GM19455 (cell line): Measurements from ENCODE around the gene ARHGEF25.
"Not testable (repeated sequence)": the region's sequence is repeated elsewhere in the genome, so short reads cannot be mapped to it uniquely, and the experiment has no call there.

ENCODE experiments used
- ATAC-seq: cut with Tn5 transposase; IDR thresholded peaks from one replicate; pipeline ENCODE4 v1.9.1; 2021; ENCODE audit not compliant: unreplicated experiment

The ARHGEF25 gene

DNA sequence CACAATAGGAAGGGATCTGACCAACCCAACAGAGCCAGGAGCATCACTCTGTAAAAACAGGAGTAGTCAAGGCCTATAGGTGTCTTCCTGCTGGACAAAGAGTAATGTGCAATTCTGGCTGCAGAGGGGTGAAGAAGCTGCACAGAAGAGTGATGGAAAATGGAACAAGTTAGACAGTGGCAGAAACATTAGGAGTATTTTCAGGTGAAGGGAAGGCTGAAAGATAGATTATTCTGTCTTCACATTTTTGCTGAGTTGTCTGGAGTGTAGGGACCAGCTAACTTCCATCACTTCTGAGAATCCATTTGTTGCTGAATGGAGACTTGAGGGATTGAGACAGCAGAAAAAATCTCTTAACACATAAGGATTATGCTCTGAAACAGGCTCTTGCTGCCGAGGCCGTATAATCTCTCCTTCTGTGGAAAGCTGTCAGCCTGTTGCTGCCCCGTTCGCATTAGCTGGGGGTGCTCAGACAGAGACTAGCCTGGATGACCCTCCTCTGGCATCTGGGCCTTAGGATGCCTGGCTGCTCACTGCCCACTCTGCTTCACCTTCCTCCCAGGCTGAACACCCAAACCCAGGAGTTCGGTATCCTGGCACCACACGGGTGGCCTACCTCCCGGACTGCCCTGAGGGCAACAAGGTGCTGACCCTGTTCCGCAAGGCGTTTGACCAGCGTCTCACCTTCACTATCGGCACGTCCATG lies 3.1 kb upstream of the ARHGEF25 start:
- no peak for ATAC-seq

- ATAC-seq = no peak
Observed at GRCh38 chr12:57609101-57609780, 2.0 kb upstream of the ARHGEF25 start.

DNA sequence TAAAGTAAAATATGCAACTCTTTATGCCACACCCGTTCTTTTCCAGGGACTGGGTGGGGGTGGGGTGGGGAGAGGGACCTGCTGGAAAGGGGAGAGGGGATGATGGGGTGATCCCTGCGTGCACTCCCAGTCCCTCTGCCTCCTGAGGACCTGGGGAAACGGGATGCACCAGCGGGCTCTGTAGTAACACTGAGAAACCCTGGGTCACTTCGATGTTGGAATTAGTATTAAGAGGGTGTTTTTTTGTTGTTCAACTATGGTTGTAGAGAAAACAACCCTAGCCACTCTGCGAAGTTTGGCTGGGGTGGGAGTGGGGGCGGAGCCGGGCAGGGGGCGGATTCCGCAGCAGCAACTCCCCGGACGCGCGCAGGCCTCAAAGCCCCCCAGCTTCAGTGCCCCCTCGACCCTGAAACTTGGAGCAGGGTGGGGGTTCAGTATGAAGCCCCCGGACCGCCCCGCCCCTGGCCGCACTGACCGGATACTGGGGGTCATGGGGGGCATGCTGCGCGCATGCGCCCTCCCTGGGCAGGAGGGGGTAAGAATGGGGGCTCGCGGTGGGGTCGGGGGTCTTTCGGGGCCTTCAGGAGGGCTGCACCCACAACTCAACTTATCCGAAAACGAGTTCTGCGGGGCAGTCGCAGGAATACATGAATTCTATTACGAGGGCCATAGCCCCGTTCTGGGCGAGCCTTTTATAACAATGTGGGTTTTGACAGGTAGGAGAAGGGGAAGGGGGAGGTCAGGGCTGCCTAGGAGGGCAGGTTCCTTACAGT lies 1.3 kb upstream of the ARHGEF25 start:
- ATAC-seq = no peak

- ATAC-seq = no peak
Observed at GRCh38 chr12:57610554-57611107, 604 bp upstream of the ARHGEF25 start.

DNA sequence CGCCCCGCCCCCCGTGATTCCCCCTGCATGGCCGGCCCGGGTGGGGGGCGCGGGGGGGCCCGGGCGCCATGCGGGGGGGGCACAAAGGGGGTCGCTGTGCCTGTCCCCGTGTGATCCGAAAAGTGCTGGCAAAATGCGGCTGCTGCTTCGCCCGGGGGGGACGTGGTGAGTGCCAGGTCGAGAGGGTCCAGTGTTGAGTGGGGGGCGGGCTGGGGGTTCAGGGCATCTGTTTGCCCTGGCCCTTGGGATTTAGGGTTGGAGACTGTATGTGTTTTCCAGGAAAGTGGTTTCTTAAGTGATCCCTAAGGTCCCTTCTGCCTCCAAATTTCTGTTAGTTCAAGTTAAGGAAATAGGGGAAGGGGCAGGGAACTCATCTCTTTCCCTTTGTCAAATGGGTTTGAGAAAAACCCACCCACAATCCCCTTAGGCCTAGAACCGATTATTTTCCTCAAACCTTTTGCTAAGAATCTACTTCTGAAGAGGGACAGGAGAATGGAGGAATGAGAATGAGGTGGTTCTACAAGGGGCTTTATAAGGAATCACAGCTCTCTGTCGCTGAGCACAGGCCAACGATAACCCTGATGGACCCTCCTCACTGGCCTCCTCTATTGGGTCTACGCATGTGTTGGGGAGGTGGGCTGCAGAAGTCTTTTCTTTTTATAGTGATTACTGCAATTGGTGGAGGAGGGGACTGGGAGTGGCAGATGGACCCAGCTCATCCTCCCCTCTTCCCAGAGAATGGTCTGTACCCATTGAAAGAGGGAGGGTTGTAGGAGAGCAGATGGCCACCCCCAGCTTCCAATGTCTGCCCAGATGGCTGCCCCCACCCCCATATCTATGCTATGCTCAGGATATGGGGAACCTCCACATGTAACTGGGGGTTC lies 834 bp downstream of the ARHGEF25 start:
- no peak for ATAC-seq

DNA sequence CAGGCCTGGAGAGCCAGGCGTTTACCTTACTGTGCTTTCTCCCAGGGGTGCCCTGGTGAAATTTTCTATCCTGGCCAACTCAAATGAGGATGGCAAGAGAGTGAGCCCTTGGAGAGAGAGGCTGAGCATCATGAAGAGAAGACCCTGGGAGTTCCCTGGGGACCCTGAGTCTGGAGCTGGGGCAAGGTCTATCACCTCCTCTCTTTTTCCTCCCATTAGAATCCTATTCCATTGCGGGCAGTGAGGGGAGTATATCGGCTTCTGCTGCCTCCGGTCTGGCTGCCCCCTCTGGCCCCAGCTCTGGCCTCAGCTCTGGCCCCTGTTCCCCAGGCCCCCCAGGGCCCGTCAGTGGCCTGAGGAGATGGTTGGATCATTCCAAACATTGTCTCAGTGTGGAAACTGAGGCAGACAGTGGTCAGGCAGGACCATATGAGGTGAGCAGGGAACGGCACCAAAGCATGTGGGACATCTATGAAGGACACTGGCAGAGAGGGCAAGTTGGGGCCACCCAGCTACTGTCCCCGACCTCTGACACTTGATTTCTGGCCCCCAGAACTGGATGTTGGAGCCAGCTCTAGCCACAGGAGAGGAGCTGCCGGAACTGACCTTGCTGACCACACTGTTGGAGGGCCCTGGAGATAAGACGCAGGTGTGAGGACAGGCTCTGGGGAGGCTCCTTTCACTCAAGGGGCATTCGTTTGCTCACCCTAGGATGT lies 1.6 kb downstream of the ARHGEF25 start:
- ATAC-seq = no peak

DNA sequence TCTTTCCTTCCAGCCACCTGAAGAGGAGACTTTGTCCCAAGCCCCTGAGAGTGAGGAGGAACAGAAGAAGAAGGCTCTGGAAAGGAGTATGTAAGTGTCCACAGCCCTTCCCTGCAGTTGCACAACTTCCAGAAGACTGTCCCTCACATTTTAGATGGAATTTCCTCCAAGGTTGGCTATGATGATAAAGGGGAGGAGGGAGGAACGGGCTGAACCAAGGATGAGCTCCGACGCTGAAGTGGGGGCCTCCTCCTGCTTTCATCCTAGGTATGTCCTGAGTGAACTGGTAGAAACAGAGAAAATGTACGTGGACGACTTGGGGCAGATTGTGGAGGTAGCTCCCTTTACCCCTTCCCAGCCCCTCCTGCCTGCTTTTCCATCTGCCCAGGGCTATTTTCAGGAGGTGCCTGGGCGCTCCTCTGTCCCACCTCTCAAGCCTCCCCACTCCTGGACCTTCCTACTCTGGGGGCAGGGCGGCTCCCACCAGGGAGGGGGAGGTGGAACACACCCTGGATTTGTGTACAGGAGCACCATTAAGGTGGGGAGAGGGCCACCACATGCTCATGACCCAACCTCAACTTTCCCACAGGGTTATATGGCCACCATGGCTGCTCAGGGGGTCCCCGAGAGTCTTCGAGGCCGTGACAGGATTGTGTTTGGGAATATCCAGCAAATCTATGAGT lies 2.3 kb downstream of the ARHGEF25 start:
- no peak for ATAC-seq

- peak; percentile 59 for ATAC-seq
Observed at GRCh38 chr12:57614178-57614947, 3.1 kb downstream of the ARHGEF25 start.

DNA sequence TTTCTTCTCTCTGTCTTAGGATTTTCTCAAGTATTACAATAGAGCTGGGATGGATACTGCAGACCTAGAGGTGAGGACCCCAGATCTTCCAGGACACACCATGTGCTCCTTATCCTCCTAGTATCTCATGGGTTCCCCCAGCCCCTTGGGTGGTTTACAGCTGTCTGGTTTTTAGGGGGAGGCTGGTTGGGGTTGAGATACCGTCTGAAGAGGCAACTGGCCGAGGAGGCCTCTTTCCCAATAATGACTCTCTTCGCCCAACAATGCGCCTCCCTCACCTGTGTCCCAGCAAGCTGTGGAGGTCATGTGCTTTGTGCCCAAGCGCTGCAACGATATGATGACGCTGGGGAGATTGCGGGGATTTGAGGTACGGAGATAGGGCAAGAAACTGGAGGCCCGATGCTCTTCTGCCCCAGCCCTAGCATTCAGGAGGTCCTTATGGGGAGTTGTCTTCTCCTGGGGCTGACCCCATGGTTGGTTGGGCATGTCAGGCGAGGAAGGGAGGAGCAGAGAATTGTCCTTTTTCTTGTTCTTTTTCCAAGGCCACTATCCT lies 3.8 kb downstream of the ARHGEF25 start:
- no peak for ATAC-seq

GRCh38 chr12:57615637-57616036 lies 4.4 kb downstream of the ARHGEF25 start:
- no peak for ATAC-seq

DNA sequence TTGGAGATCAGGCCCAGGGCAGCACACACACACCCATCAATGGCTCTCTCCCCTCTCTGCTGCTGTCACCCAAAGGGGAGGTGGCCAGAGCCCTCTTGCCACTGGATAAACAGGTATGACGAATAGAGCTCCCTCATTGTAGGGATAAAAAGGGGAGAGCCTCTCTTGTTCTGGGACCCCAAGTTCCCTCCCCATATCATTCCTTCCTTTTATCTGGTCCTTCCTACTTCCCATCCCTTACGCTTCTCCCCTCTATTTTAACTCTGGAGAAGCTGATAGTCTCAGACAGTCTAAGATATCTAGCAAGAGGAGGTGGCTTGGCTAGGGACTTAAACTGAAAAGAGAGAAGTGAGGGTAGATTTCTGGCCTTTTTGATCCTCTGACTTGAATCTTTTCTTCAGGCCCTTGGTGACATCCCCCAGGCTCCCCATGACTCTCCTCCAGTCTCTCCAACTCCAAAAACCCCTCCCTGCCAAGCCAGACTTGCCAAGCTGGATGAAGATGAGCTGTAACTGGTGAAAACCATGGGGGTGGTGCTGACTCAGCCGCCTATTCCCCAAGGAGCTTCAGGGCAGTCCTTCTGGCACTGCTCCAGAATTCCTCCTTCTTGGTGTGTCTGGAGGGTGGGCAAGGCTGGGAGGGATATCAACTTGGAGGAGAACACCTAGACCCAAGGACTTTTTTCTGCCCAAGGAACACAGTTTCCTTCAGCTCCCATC lies 5.3 kb downstream of the ARHGEF25 start:
- ATAC-seq = no peak

DNA sequence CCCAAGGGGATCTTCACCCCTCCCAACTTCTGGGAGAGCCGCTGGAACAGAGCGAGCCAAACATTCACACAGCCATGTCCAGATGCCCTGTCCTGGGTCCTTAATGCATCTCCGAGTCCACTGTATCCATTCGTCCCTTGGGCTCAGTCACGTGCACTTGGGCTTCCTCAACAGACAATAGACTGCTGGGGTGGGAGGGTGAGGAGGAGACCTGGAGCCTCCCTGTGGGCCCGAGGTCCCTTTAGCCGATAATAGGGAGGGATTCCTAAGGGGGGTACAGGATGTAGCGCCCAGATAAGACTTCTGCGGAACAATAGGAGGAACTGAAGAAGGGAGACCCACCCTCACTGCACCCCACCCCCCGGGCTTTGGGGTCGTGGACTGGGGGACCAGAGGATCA lies 6.7 kb downstream of the ARHGEF25 start:
- no peak for ATAC-seq

GRCh38 chr12:57618431-57618830 lies 7.2 kb downstream of the ARHGEF25 start:
- not testable (repeated sequence) for ATAC-seq

GRCh38 chr12:57618966-57619433 lies 7.8 kb downstream of the ARHGEF25 start:
- ATAC-seq = no peak

- no peak for ATAC-seq
Observed at GRCh38 chr12:57619434-57620244, 8.4 kb downstream of the ARHGEF25 start.

DNA sequence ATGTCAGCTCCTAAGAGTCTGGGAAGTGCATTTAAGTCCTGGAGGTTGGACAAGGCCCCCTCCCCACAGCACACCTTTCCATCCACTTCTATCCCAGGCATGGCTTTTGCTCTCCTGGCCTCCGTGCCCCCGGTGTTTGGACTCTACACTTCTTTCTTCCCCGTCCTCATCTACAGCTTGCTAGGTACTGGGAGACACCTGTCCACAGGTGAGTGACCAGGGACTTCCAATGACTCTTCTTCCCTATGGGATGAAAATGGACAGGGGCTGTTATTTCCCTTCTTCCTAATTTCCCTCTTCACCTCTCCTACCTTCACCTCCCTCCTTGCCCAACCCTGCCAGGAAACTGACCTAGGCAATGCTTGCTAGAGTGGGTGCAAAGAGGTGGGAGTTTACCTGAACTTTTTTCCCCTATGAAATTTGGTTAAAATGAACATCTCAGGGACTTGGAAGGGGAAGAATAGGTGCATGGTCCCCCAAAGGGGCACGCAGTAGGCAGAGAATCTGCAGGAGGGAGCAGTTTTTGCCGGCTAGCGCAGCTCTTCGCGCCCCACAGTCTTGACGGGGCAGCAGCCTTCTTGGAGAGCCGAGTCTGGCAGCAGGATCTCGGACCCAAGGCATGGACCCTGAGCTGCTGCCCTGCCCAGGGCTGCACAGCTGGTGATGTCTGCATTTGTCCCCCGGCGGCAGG lies 9.2 kb downstream of the ARHGEF25 start:
- ATAC-seq = no peak
